B cell (primary cell): ENCODE results near the gene NR2E1. TPM values are rescaled to one million over a fixed set of nuclear protein-coding genes. Genes with fewer than 3 reads are reported as not detected.

Experiments used
- ATAC-seq: fragments of 200-7000 bp; cut with Tn5 transposase; one replicate; pipeline ENCODE4 v1.10.0; 2021; ENCODE audit warnings: low read depth, mild to moderate bottlenecking, moderate number of reproducible peaks, moderate library complexity
- CTCF ChIA-PET: fragments of 350-600 bp; sonication (Branson Sonifier 250); formaldehyde crosslinking; loops from one replicate; lab custom pipeline; 2021; ENCODE audit warnings: antibody characterized with exemption, inconsistent platforms; lab: Charles Lee
- POLR2A ChIA-PET: fragments of 350-600 bp; sonication (Branson Sonifier 250); formaldehyde crosslinking; loops from one replicate; lab custom pipeline; 2021; ENCODE audit warnings: antibody characterized with exemption; lab: Charles Lee
- DNase-seq: peaks from one replicate; pipeline ENCODE4 v3.0.0; 2013
- H2AFZ ChIP-seq: 2 replicates; pipeline ENCODE4 v1.6.1; 2012; ENCODE audit warnings: mild to moderate bottlenecking, low read depth, low read length; ENCODE audit not compliant: insufficient read depth, poor library complexity, severe bottlenecking
- H3K27ac ChIP-seq, 2 donors: 1 replicate in 1 of 2; 2 replicates in 1 of 2; pipeline ENCODE4 v1.5.1; 2012 to 2013; ENCODE audit warnings: low read length in 2 of 2, mild to moderate bottlenecking in 2 of 2, moderate library complexity in 1 of 2
- H3K27me3 ChIP-seq, 4 experiments: fragments of 200-600 bp in 1 of 4; sonication (generic) in 1 of 4; replicated peaks in 1 of 4; 1 replicate in 2 of 4; 2 replicates in 2 of 4; pipeline versions ENCODE4 v1.6.1 to v1.7.0; 2013 to 2016; ENCODE audit warnings: low read length in 3 of 4, mild to moderate bottlenecking in 2 of 4, mixed read lengths in 1 of 4, moderate library complexity in 1 of 4; ENCODE audit not compliant: insufficient read depth in 4 of 4, control insufficient read depth in 3 of 4; ENCODE audit errors: control extremely low read depth in 1 of 4
- H3K36me3 ChIP-seq, 2 experiments: replicated peaks in 1 of 2; 1 replicate in 1 of 2; 2 replicates in 1 of 2; pipeline versions ENCODE4 v1.6.1 to v1.7.1; 2013; ENCODE audit warnings: low read length in 1 of 2; ENCODE audit not compliant: insufficient read depth in 2 of 2, control insufficient read depth in 1 of 2; ENCODE audit errors: control extremely low read depth in 1 of 2, extremely low read depth in 1 of 2
- H3K4me1 ChIP-seq, 2 donors: fragments of 200-600 bp in 1 of 2; sonication (generic) in 1 of 2; 1 replicate in 1 of 2; 2 replicates in 1 of 2; pipeline versions ENCODE4 v1.5.1 to v1.6.1; 2013 to 2017; ENCODE audit warnings: low read length in 2 of 2; ENCODE audit not compliant: control insufficient read depth in 2 of 2, insufficient read depth in 2 of 2
- H3K4me2 ChIP-seq: replicated peaks from 2 replicates; pipeline ENCODE3; 2012; ENCODE audit warnings: mild to moderate bottlenecking, low read depth, low read length; ENCODE audit not compliant: poor library complexity, severe bottlenecking
- H3K4me3 ChIP-seq, 5 experiments: fragments of 200-600 bp in 1 of 5; sonication (generic) in 1 of 5; 1 replicate in 3 of 5; 2 replicates in 2 of 5; pipeline versions ENCODE4 v1.5.1 to v1.7.0; 2011 to 2016; ENCODE audit warnings: low read length in 4 of 5, mild to moderate bottlenecking in 4 of 5, low read depth in 2 of 5, control low read depth in 1 of 5, moderate library complexity in 1 of 5; ENCODE audit not compliant: insufficient read depth in 1 of 5; ENCODE audit errors: control extremely low read depth in 1 of 5, extremely low read depth in 1 of 5
- H3K79me2 ChIP-seq: fragments of 200-600 bp; sonication (generic); one replicate; pipeline ENCODE4 v1.6.0; 2016; ENCODE audit warnings: low read length; ENCODE audit not compliant: control insufficient read depth, insufficient read depth
- H3K9ac ChIP-seq: fragments of 200-600 bp; sonication (generic); 2 replicates; pipeline ENCODE4 v1.6.1; 2017; ENCODE audit warnings: mild to moderate bottlenecking, low read length, moderate library complexity
- H3K9me3 ChIP-seq, 3 donors: one replicate each; pipeline versions ENCODE4 v1.6.1 to v1.7.1; 2013; ENCODE audit warnings: low read length in 2 of 3; ENCODE audit not compliant: control insufficient read depth in 2 of 3, insufficient read depth in 1 of 3; ENCODE audit errors: control extremely low read depth in 1 of 3
- H4K20me1 ChIP-seq: 2 replicates; pipeline ENCODE4 v1.6.0; 2012; ENCODE audit warnings: mild to moderate bottlenecking, low read length; ENCODE audit not compliant: insufficient read depth, control insufficient read depth, poor library complexity, severe bottlenecking
- H3K27ac Mint-ChIP-seq: one replicate; pipeline ENCODE4 v1.8.0; 2021; ENCODE audit warnings: mixed read lengths
- H3K27me3 Mint-ChIP-seq: one replicate; pipeline ENCODE4 v1.8.0; 2021; ENCODE audit warnings: mixed read lengths
- H3K4me1 Mint-ChIP-seq: one replicate; pipeline ENCODE4 v1.8.0; 2021; ENCODE audit warnings: mixed read lengths
- H3K4me3 Mint-ChIP-seq: one replicate; pipeline ENCODE4 v1.8.0; 2021; ENCODE audit warnings: mixed read lengths
- H3K9me3 Mint-ChIP-seq: one replicate; pipeline ENCODE4 v1.8.0; 2022; ENCODE audit warnings: mixed read lengths; ENCODE audit not compliant: insufficient read depth
- CTCF ChIP-seq: fragments of 200-600 bp; IDR thresholded peaks from one replicate; pipeline ENCODE4 v1.8.0; 2022; ENCODE audit warnings: antibody characterized with exemption, mild to moderate bottlenecking
- EZH2 ChIP-seq: IDR thresholded peaks from 2 replicates; pipeline ENCODE4 v1.6.1; 2012; ENCODE audit warnings: borderline replicate concordance, low read depth, mild to moderate bottlenecking, moderate library complexity, low read length; ENCODE audit not compliant: insufficient read depth, poor library complexity, severe bottlenecking
- WGBS: methylation state at CpG from one replicate; pipeline ENCODE4 v1.1.5; 2013; ENCODE audit warnings: missing lambda C conversion rate; ENCODE audit not compliant: insufficient coverage; 5-methylcytosine and 5-hydroxymethylcytosine counted together
- intact Hi-C: fragments of 100-400 bp; cut with micrococcal nuclease; formaldehyde crosslinking; loops from one replicate; pipeline ENCODE4 v1.10.0; 2022
- polyA plus RNA-seq: library from polyadenylated mRNA; depleted of rRNA; stranded (reverse); fragments of >200 nt; gene quantifications from 2 replicates; pipeline ENCODE4 v1.2.3, GENCODE V29; 2012
- total RNA-seq, 2 donors: library from RNA; stranded (reverse); fragments of 120-200 nt in 1 of 2; gene quantifications; 1 replicate in 1 of 2; 2 replicates in 1 of 2; pipeline versions ENCODE4 v1.2.3 to v1.2.4, GENCODE V29; 2013 to 2022

Gene NR2E1
- total and polyA plus RNA-seq, 2 donors (not counting 1 experiment from before 2014, with no cell fraction given): not detected

DNA sequence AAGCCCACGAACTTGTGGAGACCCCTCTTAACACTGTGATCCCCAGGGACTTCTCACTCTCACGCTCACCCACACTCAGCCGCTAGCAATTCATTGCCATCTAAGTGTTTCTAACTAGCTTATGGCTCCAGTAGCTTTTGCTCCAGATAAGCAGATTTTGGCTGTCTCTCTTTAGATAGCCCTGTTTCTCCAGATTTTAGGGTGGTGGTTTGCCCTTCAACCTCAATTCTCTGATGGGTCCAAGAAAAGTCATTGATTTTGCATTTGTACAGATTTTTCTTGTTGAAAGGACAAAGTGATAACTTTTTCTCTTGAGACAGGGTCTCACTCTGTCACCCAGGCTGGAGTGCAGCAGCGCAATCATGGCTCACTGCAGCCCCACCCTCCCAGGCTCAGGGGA lies 41.2 kb downstream of the NR2E1 start:
- Histone ChIP-seq H3K27me3 (no peaks in the 10 kb centered on the region), H3K79me2 (no peaks in the 10 kb centered on the region), H3K4me2 (no peak overlapping the region), H3K9ac (no peak overlapping the region), H3K4me1 (no peaks in the 10 kb centered on the region), H3K9me3 (no peaks in the 10 kb centered on the region), H3K27ac (no peak overlapping the region), H4K20me1 (peaks cover 21% of the 10 kb centered on the region), H3K4me3 (no peak overlapping the region), H3K36me3 (peaks cover 8 to 45% of the 10 kb centered on the region in 2 experiments), H2AFZ (no peak overlapping the region)
- CTCF ChIA-PET: no interaction called here
- ATAC-seq (no peak), DNase-seq (no peak)
- intact Hi-C loops: no loop called here
- POLR2A ChIA-PET: no interaction called here
- Mint-ChIP-seq H3K9me3 (no peaks in the 10 kb centered on the region), H3K4me3 (no peak overlapping the region), H3K27me3 (no peaks in the 10 kb centered on the region), H3K27ac (no peak overlapping the region), H3K4me1 (peaks cover 4% of the 10 kb centered on the region)
- TF ChIP-seq EZH2: no peak
- TF ChIP-seq CTCF: no peak
- 100% methylated on average over 2 of the region's 4 CpGs for WGBS

DNA sequence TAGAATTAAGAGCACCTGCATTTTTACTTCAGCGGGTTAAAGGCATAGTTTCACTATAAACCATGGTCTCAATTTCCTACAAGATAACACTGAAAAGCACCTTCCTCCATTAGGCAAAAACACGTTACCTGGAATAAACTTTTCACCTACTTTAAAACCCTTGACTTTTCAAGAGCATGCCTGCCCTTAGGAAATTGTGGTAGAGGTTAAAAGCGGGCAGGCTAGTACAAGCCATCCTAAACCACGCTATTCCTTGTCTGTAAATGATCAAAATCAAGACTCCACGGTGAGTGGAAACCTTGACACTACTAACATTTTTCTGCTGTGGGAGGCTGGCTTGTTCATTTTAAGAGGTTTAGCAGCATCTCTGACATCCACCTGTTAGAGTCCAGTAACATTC lies 43.9 kb downstream of the NR2E1 start:
- peaks cover 9 to 60% of the 10 kb centered on the region in 2 experiments for H3K36me3 ChIP-seq
- no peak for ATAC-seq
- no peaks in the 10 kb centered on the region for H3K4me1 Mint-ChIP-seq
- H3K9me3 ChIP-seq: no peaks in the 10 kb centered on the region
- H3K27ac Mint-ChIP-seq: no peak overlapping the region
- WGBS: 100% methylated on average over 2 of the region's 5 CpGs
- ChIA-PET CTCF (no interaction called here), POLR2A (no interaction called here)
- no peaks in the 10 kb centered on the region for H3K9me3 Mint-ChIP-seq
- H3K27me3 ChIP-seq: no peaks in the 10 kb centered on the region
- H3K4me1 ChIP-seq: no peaks in the 10 kb centered on the region
- no peak overlapping the region for H3K4me3 Mint-ChIP-seq
- no peaks in the 10 kb centered on the region for H3K79me2 ChIP-seq
- DNase-seq: no peak
- H2AFZ ChIP-seq: no peak overlapping the region
- H3K4me3 ChIP-seq: no peak overlapping the region
- TF ChIP-seq EZH2 (no peak), CTCF (no peak)
- H4K20me1 ChIP-seq: peaks cover 44% of the 10 kb centered on the region
- H3K9ac ChIP-seq: no peak overlapping the region
- intact Hi-C loops: no loop called here
- no peak overlapping the region for H3K27ac ChIP-seq
- no peaks in the 10 kb centered on the region for H3K27me3 Mint-ChIP-seq
- no peak overlapping the region for H3K4me2 ChIP-seq
